Activated naive CD8-positive, alpha-beta T cell treated with anti-CD3 and anti-CD28 coated beads, Interleukin-2, amount 50 U/mL, for 16 hours (primary cell): Measurements from ENCODE around the gene ATG9A.

Experiments used
- DNase-seq: peaks from one replicate; pipeline ENCODE4 v3.0.0-alpha.2; 2020; ENCODE audit warnings: low read depth, low spot score

Gene ATG9A

DNA sequence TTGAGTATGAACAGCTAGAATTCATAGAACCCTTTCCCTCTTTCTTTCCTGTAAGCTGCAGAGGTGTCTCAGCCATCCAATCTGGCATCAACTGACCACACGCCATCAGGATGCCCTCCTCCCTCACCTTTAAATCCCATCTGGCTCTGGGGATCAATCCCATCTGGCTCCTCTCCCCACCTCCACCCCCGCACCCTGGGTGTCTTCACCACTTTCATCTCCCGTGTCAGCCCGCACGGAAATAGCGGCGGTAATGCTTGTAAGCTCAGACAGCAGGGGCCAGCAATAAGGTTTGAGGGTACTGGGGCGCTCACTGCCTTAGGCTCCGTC, 23.1 kb upstream of the ATG9A start:
- no peak for DNase-seq

GRCh38 chr2:219252084-219252483, 22.6 kb upstream of the ATG9A start:
- DNase-seq, result no peak

- DNase-seq, result no peak
These were observed 22.2 kb upstream of the ATG9A start for GRCh38 chr2:219251656-219252055.

DNA sequence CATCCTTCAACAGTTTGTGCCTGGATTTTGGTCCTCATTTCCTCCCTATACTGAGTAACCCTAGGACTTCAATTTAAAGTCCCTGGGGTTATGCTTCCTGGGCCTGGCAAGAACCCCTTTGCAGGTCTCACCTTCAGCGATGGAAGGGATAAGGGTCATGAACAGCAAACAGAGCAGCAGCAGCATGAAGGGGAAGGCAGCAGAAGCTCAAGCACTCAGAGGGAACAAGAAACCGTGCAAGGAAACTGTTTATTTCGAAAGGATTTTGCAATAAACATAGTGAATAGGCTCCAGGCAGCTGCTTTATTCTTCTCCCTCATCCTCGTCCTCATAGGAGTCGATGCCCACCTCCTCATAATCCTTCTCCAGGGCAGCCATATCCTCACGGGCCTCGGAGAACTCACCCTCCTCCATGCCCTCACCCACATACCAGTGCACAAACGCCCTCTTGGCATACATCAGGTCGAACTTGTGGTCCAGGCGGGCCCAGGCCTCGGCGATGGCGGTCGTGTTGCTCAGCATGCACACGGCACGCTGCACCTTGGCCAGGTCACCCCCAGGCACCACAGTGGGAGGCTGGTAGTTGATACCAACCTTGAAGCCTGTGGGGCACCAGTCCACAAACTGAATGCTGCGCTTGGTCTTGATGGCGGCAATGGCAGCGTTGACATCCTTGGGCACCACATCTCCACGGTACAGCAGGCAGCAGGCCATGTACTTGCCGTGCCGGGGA, 20.8 kb upstream of the ATG9A start:
- DNase-seq, result no peak

DNA sequence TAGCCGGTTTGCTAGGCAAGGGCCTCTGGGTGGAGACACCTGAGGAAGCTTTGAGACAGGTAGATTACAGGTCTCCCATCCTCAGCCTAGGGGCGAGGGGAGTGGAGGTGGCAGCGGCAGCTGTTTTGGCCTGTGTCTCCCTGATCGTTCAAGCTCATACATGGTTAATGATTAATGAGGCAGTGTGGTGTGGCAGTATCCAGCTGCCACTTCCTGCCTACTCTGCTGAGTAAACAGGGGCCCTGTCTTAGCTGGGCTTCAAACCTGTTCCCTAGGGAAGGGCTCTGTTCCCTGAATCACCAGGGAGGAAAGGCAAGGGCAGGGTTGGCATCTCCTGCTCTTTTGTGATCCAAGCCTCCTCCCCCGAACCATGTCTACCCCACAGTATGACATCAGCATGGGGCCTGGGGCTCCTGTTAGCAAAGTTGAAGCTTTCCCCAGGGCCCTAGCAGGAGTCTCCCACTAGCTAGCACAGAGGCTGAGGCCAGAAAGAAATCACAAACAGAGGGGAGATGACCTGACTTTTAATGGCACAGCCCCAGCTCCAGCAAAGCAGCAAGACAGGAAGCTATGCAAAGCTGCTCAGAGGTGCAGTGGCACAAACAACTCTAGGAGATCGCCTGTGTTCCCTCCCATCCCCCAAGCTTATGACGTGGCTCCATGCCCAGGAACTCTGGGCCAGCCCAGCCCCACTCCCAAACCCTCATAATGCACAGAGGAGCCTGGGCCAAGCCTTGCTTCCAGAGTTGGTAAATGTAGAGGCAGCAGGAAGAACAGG, 20.0 kb upstream of the ATG9A start:
- no peak for DNase-seq

DNA sequence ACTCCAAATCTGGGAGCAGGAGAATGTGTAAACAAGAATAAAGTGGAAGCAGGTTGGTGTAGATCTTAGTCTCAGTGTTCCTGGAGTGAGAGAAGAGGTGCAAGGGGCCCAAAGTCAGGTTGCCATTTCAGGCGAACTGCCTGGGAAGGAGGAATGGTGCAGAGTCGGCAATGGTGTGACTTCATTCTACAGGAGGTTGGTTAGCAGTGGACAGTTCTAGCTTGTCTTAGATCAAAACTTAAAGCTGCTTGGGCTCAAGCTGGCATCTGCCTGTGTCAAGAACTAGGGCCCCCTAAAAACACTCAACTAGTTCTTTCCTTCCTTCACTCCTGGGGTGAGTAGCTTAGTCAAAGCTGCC, 19.4 kb upstream of the ATG9A start:
- DNase-seq, result no peak

GRCh38 chr2:219247678-219248642, 18.5 kb upstream of the ATG9A start:
- no peak for DNase-seq

DNA sequence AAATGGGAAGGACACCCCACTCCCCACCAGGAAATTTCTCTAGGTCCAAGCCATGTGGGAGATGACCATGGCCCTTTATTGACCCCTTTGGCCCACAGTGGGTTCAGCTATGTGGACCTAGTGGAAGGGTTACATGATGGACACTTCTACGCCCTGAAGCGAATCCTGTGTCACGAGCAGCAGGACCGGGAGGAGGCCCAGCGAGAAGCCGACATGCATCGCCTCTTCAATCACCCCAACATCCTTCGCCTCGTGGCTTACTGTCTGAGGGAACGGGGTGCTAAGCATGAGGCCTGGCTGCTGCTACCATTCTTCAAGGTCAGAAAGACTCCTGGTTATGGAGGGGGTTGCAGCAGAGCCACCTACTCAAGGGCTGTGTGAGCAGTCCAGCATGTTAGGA, 17.1 kb upstream of the ATG9A start:
- DNase-seq, result no peak

GRCh38 chr2:219245899-219246230, 16.4 kb upstream of the ATG9A start:
- DNase-seq, result no peak

DNA sequence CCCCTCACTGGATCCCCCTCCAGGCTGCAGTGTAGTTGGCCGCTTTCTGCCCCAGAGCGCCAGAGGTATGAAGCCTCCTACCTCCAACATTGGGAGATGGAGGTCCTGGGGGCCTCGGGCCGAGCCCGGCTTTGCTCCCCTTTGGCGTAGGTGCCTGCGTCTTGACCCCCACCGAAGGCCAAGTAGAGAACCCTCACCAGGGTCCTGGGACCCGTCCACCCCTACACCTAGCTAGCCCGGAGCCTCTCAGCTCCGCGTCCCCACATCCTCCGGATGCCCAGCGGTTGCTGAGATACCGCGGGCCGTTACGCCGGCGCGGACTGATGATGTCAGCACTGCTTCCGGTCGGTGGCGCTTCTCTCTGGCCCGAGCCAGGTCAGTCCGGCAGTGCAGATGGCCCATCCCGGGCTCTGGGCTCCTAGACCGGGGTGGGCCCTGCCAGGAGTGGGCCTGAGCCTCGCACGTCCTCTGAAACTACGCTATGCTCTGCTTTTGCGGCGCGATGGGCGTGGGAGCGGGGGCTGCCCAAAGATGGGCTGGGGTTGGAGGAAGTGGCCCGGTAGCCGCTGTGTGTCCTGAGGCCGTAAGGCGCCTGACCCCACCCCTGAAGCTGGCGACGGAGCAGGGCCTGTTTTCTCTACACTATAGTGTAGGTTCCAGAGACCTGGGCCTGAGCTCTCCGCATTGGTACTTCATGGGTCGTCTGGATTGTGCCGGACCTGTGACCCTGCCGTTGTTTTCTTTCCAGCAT, 15.9 kb upstream of the ATG9A start, which contains the start of the genes GLB1L and STK16:
Gene GLB1L (minus strand): TSS at position 297 of the 751 bp plus-strand sequence. CDS start 1,871 bp downstream, outside the sequence.
Gene STK16 (plus strand): TSS at position 332 of the 751 bp plus-strand sequence. CDS start 521 bp downstream, outside the sequence.
- DNase-seq, result peak; percentile 65

GRCh38 chr2:219244789-219245147, 15.3 kb upstream of the ATG9A start:
- DNase-seq, result no peak

DNA sequence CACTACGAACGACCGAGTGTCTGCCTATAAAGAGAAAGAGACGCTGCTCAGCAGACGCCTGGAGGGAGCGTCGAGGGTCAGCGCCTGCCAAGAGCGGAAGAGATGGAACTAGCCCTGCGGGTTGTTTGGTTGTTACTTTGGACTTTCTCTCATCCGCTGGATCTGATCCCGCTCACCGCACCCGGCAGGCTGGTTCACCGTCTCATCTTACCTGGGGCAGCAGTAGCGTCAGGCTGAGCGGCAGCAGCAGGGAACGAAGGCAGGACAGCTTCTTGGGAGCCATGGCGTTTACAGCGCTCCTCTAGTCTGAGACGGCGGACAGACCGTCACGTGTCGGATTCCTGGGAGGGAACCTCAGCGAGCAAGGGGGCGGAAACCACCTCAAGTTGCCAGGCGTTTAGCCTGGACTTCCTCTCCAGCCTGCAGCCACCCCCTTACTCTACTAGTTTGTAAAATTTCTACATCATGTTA, 13.9 kb upstream of the ATG9A start:
- DNase-seq, result no peak

GRCh38 chr2:219234331-219234730, 4.9 kb upstream of the ATG9A start:
- DNase-seq, result no peak

- DNase-seq, result no peak
These were observed 664 bp upstream of the ATG9A start for GRCh38 chr2:219230059-219230540.

DNA sequence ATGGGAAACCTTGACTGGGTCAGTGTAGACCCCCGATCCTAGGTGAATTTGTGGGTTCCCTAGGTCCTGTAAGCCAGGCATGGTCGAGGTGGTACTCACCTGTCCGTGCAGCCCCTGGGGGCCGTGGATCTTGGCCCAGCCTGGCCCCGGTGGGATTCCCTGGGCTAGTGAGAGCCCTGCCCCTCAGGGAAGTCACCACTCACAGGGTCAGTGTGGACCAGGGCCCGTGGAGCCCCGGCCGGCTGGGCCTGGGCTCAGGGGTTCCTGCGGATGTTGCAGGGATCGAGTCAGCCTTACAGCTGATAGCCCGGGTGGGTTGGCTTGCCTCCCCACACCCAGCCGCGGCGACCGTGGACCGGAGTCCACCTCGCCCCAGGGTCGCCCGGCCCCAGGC, 528 bp downstream of the ATG9A start:
- DNase-seq, result no peak

GRCh38 chr2:219228041-219228910, 1.2 kb downstream of the ATG9A start:
- DNase-seq, result no peak

GRCh38 chr2:219225350-219225749, 4.1 kb downstream of the ATG9A start:
- no peak for DNase-seq

GRCh38 chr2:219223831-219224610, 5.4 kb downstream of the ATG9A start:
- no peak for DNase-seq

DNA sequence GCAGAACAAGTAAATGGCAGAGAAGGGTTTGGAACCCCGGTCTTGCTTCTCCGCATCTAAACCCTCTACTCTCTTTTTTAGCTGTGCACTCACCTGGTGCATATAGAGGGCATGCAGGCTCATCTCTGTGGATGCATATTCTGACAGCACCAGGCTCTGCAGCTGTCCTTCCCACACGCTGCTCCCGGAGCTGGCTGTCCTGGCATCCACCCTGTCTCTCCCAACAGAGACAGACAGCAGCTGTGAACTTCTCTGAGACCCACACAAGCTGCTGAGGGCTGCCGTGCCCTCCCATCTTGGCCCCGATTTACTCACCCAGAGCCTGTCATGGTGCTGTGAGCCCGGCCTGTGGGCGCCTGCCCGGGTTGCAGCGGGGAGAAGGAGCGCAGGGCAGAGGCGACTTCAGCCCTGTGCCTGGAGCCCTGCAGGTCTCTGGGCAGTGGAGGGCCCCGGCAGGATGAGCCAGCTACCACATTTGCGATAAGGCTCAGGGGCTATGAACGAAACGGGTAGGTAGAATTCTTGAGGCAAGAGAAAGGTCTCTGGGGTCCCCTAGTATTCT, 7.4 kb downstream of the ATG9A start:
- DNase-seq, result no peak
